ENCODE data around the gene UNC13A. TPM values are rescaled to one million over a fixed set of nuclear protein-coding genes. Genes with fewer than 3 reads are reported as not detected.

UNC13A gene
- total and polyA plus RNA-seq, 2 of the 13 experiments (the other 11 are each of a cell fraction or from before 2014, with no cell fraction given) = 0.11 to 0.45 TPM

GRCh38 chr19:17703824-17704463 lies 15.8 kb upstream of the UNC13A start:
- POLR2A ChIA-PET = no interaction called here
- TF ChIP-seq ELF4 (CRISPR knock-in tag; IDR thresholded peaks at IDR 0.05; ENCODE audit: borderline replicate concordance) (no peak), ZNF564 (CRISPR knock-in tag; IDR thresholded peaks at IDR 0.05) (no peak), XBP1 (CRISPR knock-in tag; IDR thresholded peaks at IDR 0.05) (no peak), ZNF569 (CRISPR knock-in tag; IDR thresholded peaks at IDR 0.05; ENCODE audit: borderline replicate concordance) (no peak), AHDC1 (CRISPR knock-in tag; IDR thresholded peaks at IDR 0.05; ENCODE audit: borderline replicate concordance) (no peak), ZBTB7A (CRISPR knock-in tag; IDR thresholded peaks at IDR 0.05) (no peak), BHLHE40 (IDR thresholded peaks at IDR 0.05; ENCODE audit: low read length) (no peak), DR1 (CRISPR knock-in tag; IDR thresholded peaks at IDR 0.05) (no peak), MXD4 (CRISPR knock-in tag; IDR thresholded peaks at IDR 0.05) (no peak), MAFF (IDR thresholded peaks at IDR 0.05; ENCODE audit: low read depth, low read length) (no peak), ZMAT5 (CRISPR knock-in tag; IDR thresholded peaks at IDR 0.05; ENCODE audit: borderline replicate concordance, low read depth) (no peak), THYN1 (CRISPR knock-in tag; IDR thresholded peaks at IDR 0.05; ENCODE audit: borderline replicate concordance, low read depth) (no peak), RAD21 (CRISPR knock-in tag; IDR thresholded peaks at IDR 0.05) (peak; percentile 48; the same call in 1 of the 2 replicates)
- TF ChIP-seq, protein P1, sequence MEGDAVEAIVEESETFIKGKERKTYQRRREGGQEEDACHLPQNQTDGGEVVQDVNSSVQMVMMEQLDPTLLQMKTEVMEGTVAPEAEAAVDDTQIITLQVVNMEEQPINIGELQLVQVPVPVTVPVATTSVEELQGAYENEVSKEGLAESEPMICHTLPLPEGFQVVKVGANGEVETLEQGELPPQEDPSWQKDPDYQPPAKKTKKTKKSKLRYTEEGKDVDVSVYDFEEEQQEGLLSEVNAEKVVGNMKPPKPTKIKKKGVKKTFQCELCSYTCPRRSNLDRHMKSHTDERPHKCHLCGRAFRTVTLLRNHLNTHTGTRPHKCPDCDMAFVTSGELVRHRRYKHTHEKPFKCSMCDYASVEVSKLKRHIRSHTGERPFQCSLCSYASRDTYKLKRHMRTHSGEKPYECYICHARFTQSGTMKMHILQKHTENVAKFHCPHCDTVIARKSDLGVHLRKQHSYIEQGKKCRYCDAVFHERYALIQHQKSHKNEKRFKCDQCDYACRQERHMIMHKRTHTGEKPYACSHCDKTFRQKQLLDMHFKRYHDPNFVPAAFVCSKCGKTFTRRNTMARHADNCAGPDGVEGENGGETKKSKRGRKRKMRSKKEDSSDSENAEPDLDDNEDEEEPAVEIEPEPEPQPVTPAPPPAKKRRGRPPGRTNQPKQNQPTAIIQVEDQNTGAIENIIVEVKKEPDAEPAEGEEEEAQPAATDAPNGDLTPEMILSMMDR (CRISPR knock-in tag; IDR thresholded peaks at IDR 0.05) = peak; percentile 82

More at GRCh38 chr19:17703824-17704463, 15.8 kb upstream of the UNC13A start:
- BruUV-seq (replicated peaks) = no TSS peak
- CTCF ChIA-PET (ENCODE audit: low intra/inter-chr PET ratio, low total read pairs) = interaction anchor here (0.9 to 2.9 kb wide), 3 partner anchors 63 to 152 kb away, joined by 3 to 13 read pairs (median 9); no protein-coding TSS in a partner anchor
- in situ Hi-C loops (cut with HindIII; ENCODE audit: extremely low pct_ligation_motif_present, low pct_unique_long_range_greater_than_20kb) = loop anchor here (10.0 kb wide), 1 partner anchor 151 kb away; the partner anchor contains the start of gene RPL18A
- H2AFZ ChIP-seq (ENCODE audit: low read length) = no peak overlapping the region
- DNase-seq (ENCODE audit: low spot score) (peak; percentile 33), ATAC-seq (peak; percentile 67), FAIRE-seq (peak; percentile 18)
- H4K20me1 ChIP-seq (ENCODE audit: insufficient read depth, low read length) = no peaks in the 10 kb centered on the region
- no peaks in the 10 kb centered on the region for H3K9me3 ChIP-seq (ENCODE audit: low read length)
- no peak overlapping the region for H3K9ac ChIP-seq (ENCODE audit: insufficient read depth, low read depth, low read length)
- H3K4me2 ChIP-seq (ENCODE audit: low read depth, low read length) = no peak overlapping the region
- H3K4me1 ChIP-seq (ENCODE audit: insufficient read depth, low read length) = no peaks in the 10 kb centered on the region
- intact Hi-C loops (cut with micrococcal nuclease; ENCODE audit: unreplicated experiment) = loop anchor here (2.0 kb wide), 1 partner anchor 63 kb away; no protein-coding TSS in a partner anchor
- 38% methylated on average over 11 of the region's 11 CpGs for WGBS (ENCODE audit: low lambda C conversion rate)
- no peak overlapping the region for H3K27ac ChIP-seq (ENCODE audit: extremely low read length, insufficient read depth, low read length)
- no peaks in the 10 kb centered on the region for H3K36me3 ChIP-seq (replicated peaks in 1 of 2; ENCODE audit: control insufficient read depth in 1 of 2, insufficient read depth in 2 of 2, low read length in 2 of 2)
- no peak overlapping the region for H3K4me3 ChIP-seq (replicated peaks in 1 of 3; ENCODE audit: insufficient read depth in 1 of 3, low read depth in 2 of 3, low read length in 3 of 3)
- H3K27me3 ChIP-seq (ENCODE audit: control insufficient read depth in 1 of 2, insufficient read depth in 2 of 2, low read length in 2 of 2) = peaks cover 2 to 8% of the 10 kb centered on the region in 2 experiments; a peak in 3 of 5 replicates
- no peaks in the 10 kb centered on the region for H3K79me2 ChIP-seq (ENCODE audit: insufficient read depth, low read length)

Data from HepG2 (cell line).